GM19099 (cell line): Measurements from ENCODE around the gene GPC5.

ENCODE experiments used
- POLR2A ChIP-seq: IDR thresholded peaks from 3 replicates; pipeline ENCODE4 v1.6.1; 2011; ENCODE audit warnings: low read depth; ENCODE audit not compliant: insufficient read length; ENCODE audit errors: extremely low read depth

The GPC5 gene

GRCh38 chr13:91398413-91399188 is at the start of gene GPC5:
TSS of gene GPC5 (plus strand) at chr13:91398621.
- peak; percentile 71 for TF ChIP-seq POLR2A

GRCh38 chr13:91348906-91349435 is 49.5 kb upstream of the GPC5 start:
- peak; percentile 63 for TF ChIP-seq POLR2A

GRCh38 chr13:91349992-91350911 is 48.2 kb upstream of the GPC5 start:
- TF ChIP-seq POLR2A = peak; percentile 20

- no peak for TF ChIP-seq POLR2A
These were observed 47.3 kb upstream of the GPC5 start for GRCh38 chr13:91351123-91351522.

GRCh38 chr13:91351980-91352379 is 46.4 kb upstream of the GPC5 start:
- no peak for TF ChIP-seq POLR2A

- no peak for TF ChIP-seq POLR2A
These were observed 44.9 kb upstream of the GPC5 start for GRCh38 chr13:91353494-91353893.

- TF ChIP-seq POLR2A = peak; percentile 16
These were observed 43.2 kb upstream of the GPC5 start for GRCh38 chr13:91355099-91355825.

- peak; percentile 24 for TF ChIP-seq POLR2A
These were observed 42.4 kb upstream of the GPC5 start for GRCh38 chr13:91355826-91356710.

- peak; percentile 16 for TF ChIP-seq POLR2A
These were observed 41.4 kb upstream of the GPC5 start for GRCh38 chr13:91356919-91357612.

GRCh38 chr13:91357613-91358386 is 40.6 kb upstream of the GPC5 start:
- peak; percentile 4 for TF ChIP-seq POLR2A

GRCh38 chr13:91358387-91358782 is 40.0 kb upstream of the GPC5 start:
- TF ChIP-seq POLR2A = no peak

GRCh38 chr13:91359111-91359510 is 39.3 kb upstream of the GPC5 start:
- TF ChIP-seq POLR2A = no peak

GRCh38 chr13:91359631-91360030 is 38.8 kb upstream of the GPC5 start:
- no peak for TF ChIP-seq POLR2A
